HG03439 (cell line): ENCODE results near the gene SKI.

Experiments
- ATAC-seq: cut with Tn5 transposase; IDR thresholded peaks from one replicate; pipeline ENCODE4 v1.9.1; 2021; ENCODE audit warnings: mild to moderate bottlenecking, moderate library complexity; ENCODE audit not compliant: unreplicated experiment

Gene SKI

DNA sequence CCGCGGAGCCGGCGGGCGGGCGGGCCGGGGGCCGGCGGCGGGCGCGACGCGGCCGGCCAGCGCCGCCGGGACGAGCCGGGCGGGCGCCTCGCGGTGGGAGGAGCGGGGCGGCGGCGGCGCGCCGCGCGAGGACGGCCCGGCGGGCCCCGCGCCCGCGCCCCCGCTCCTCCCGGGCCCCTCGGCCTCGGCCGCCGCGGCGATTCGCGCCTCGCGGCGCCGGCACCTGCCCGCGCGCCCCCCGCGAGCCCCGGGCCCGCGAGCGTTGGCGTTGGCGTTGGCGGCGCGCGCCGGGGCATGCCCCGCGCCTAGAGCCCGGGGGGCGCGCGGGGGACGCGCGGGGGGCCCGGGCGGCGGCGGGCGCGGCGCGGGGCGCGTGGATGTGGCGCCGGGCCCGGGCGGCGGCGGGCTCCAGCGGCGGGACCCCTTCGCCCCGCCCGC is at the start of gene SKI:
SKI (plus strand) TSS at position 163 of the 438 bp plus-strand sequence. CDS start 448 bp downstream, outside the sequence.
- no peak for ATAC-seq

DNA sequence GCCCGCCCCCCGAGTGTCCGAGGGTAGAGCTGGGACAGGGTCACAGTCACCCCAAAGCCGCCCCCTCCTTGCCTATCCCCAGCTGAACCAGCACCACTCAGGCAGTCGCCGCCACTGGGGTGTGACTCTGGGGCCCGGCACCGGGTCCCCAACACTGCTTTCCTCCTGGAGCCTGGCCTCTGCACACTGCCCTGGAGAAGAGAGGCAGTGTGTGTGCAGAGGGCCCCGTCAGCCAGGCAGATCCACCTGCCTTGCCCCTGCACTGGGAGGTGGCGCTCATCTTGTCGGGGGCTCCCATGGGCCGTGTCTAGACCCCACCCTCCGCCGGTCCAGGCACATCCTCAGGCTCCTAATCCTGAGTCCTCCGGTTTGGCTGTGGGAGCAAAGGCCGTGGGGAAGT is 49.2 kb upstream of the SKI start:
- no peak for ATAC-seq

DNA sequence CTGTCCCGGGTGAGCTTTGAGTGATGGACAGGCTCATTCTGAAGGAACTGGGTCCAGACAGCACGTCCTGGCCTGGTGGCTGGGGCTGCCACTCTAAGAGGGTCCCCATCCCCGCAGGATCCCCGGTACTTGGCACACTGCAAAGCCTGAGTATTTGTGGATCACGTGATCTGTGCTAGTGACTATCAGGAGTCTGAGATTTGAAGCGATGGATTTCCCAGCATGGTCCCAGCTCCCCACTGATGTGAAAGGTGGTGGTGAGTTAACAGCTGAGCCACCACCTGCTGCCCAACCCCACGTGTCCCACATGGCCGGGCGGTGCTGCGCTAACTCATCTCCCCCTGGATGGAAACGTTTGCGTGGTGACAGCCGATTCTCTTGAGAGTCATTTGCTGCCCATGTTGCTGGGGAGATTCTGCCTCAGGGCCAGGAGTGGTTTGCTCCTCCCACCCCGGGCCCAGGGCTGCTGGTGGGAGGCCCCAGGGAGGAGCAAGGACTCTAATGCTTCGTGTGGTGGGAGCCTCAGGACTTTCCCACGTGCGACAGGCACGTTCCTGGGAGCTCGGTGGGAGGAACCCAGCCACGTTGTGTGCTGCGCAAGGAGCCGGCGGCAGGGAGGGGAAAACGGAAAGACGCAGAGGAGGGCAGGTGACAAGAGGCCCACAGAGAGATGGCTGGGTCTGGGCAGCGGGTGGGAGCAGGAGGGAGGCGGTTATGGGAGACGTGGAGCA is 48.7 kb upstream of the SKI start:
- ATAC-seq: no peak

DNA sequence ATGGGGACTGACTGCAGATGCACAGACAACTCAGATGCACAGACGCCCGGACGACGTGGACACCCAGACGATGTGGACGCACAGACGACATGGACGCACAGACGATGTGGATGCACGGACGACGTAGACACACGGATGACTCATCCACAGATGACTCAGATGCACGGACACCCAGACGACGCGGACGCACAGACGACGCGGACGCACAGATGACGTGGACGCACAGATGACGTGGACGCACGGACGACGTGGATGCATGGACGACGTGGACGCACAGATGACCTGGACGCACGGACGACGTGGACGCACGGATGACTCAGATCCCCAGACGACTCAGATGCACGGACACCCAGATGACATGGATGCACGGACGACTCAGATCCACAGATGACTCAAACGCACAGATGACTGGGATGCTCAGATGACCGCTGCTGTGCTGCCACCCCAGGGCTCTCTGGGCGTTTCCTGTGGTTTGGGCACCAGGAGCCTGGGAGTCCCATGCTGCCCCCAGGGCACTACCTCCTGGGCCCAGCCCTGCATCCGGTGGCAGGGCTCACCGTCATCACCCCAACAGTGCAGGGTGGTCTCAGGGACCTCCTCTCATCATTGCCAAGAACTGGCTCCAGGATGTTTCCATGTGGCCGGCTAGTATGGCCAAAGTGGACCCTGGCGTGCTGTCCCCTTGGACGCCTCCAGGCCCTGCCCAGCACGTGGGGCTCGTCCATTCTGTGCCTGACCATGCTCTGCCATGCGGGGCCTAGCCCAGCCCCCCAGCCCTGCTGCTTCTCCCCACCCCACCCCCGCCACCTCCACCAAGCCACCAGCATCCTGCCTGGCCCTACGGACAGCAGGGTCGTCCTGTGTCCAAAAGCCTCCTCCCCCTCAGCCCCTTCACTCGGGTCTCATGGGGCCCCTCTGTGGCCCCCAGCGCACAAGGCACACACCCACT is 47.5 kb upstream of the SKI start:
- ATAC-seq: no peak

DNA sequence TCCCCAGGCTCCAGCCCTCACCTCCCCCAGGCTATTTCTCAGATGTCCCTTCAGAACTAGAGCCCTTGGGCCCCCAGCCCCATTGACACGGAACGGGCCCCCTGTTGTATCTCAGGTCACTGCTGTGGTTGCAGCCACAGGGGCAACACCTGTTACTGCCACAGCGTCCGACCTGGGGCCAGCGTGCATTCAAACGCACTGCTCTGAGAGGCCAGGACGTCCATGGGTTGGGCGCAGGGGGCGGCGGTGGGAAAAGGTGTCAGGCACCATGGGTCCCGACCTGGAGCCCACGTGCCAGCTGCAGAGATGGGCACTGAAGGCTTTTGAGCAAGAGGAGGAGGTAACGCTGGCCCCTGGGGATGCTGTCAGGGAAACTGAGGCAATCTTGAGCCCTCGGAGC is 46.8 kb upstream of the SKI start:
- no peak for ATAC-seq

DNA sequence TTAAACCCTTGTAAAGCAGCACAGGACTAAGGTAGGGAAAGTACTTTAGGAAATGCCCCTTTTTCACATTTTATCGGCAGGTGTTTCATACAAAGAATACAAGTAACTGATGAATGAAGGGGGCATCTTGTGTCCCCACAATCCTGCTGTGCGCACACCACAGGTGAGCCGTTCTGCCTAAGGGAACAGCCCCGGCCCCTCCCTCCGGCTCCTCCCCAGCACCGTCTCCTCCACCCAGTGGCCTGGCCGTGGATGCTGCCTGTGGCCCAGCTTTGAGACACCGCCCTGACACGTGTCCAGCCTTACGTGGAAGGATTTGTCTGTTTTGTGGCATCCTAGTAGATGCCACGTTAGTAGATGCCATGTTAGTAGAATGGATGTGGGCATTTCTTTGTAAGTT is 46.4 kb upstream of the SKI start:
- ATAC-seq: no peak

DNA sequence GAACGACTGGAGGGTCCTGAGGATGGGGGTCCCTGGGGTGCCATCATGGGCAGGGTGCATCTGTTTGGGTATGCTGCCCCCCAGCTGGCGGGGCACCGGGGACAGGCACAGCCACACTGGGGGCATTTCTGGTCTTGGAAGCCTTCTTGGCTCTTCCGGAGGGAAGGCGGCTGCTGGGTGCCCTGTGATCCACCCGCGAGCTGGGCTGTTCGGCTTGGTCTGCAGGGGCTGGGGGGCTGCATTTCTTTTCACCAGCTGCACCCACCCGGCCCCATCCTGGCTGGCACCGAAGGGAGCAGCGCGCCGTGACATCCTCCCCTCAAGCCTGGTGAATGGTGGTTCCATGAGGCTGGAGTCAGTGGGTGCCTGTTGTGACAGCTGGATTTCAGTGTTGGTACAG is 45.7 kb upstream of the SKI start:
- ATAC-seq: no peak

DNA sequence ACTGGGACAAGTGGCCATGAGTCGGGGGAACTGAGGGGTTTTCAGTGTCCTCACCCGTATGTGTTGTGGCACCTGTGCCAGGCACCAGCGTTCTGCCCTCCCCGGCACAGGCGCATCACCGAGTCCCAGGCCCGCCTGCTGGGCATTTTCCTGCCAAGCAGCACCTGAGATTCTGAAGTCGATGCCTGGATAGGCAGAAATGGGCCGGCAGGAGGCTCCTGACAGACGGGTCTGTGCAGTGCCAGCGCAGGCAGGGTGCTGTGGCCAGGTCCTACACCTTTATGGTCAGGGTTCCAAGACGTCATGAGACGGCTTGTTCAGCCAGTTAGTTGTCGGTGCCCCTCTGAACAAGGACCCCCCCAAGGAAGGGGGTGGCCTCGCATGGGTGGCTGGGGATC is 44.2 kb upstream of the SKI start:
- ATAC-seq: no peak

DNA sequence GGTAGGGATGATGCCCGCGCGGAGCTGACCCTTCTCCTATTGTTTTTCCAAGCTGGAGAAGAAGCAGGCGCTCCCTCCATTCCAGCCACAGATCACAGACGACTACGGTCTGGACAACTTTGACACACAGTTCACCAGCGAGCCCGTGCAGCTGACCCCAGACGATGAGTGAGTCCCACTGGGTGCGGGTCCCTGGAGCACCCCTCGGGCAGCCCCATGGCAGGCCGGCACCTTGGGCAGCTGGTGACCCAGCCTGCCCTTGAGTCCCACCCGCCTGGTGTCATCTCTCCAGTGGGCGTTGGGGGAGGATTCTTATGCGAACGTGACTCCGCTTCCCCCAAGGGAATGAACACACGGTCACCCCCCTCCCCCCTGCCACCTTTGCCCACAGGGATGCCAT is 43.6 kb upstream of the SKI start:
- no peak for ATAC-seq

DNA sequence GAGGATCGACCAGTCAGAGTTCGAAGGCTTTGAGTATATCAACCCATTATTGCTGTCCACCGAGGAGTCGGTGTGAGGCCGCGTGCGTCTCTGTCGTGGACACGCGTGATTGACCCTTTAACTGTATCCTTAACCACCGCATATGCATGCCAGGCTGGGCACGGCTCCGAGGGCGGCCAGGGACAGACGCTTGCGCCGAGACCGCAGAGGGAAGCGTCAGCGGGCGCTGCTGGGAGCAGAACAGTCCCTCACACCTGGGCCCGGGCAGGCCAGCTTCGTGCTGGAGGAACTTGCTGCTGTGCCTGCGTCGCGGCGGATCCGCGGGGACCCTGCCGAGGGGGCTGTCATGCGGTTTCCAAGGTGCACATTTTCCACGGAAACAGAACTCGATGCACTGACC is 43.2 kb upstream of the SKI start:
- ATAC-seq: no peak

DNA sequence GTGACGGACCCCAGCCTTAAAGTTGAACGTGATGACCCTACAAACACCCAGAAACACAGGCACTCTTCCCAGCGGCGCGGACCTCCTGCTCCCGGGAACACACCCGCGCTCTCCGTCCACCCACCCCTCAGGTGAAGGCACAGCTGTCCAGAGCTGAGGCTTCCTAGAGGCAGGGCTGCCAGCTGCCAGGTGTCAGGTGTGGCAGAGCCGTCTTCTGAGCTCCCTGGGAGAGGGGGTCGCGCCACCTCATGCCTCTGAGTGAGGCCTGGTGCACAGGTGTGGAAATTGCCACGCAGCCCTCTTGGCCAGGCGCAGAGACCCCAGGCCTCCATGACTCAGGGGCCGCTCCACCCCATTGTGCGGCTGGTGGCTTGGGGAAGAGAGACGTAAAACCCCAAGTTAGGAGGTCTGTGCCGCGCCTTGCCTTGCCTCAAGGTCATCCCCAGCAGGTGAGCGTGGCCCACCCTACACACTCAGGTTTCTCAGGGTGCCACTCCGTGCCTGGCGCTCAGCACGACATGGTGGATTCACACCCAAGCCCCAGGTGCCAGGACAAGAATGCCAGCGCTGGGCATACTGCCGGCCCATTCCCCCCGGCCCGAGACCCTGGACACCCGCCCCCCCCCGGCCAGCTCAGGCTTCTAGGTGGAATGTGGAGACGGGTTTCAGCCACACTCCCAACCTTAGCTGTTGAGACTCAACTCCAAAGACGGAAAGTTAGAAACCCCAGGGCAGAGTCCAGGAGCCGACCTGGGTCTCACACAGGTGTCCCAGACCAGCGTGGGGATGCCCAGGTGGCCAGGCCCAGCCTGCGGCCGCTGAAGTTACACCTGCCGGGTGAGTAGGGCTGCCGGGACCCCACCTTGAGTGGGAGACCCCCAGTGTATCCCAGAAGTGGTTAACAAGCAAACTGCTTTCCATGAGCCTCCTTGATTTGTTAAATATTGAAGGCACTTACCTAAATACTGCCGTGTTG is 42.0 kb upstream of the SKI start:
- ATAC-seq: no peak

DNA sequence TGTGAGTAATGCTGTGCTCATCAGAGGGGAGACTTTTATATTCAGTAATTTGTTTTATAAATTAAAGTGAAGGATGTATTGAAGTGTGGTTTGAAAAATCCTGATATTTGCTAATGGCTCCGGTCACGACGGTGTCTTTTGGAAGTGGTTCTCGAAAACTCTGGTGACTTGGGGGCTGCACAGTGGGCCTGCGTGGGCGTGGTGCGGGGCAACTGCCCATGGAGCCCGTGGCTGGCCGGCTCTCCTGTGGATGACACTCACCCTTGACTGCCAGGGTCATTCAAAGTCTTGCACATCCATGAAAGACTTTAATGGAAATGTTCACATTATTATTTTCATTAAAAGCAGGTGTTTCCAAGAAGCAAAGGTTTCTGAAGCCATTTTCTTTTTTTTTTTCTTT is 41.2 kb upstream of the SKI start:
- ATAC-seq: no peak

DNA sequence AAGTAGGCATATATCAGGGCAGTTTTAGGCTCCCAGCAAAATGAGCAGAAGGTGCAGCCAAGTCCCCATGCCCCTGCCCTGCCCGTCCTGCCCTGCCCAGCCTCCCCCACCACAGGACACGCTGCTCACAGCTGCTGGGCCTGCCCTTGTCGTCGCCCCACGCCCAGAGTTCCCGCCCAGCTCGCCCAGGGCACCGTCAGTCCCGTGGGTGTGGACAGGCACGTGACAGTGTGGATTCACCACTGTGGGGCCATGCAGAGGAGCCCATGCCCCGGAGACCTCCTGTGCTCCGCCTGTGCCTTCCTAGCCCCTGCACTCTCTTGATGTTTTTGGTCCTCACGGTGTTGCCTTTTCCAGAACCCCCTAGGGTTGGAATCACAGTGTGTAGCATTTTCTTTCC is 40.5 kb upstream of the SKI start:
- no peak for ATAC-seq

DNA sequence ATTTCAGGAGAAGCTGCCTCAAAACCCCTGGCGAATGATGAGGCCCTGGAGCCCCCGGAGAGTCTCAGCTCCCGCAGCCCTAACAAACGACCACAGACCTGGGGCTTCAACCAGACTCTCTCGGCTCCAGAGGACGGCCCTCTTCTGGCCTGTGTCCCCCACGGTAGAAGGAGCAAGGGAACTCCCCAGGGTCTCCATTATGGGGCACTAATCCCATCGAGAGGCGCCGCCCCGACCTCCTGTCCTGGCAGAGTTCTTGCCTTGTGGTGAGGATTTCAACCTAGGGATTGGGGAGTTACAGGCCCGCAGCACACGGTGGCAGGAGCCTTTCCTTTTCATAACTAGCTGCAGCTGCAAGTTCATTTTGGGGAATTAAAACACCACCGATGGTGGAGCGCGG is 39.8 kb upstream of the SKI start:
- no peak for ATAC-seq

DNA sequence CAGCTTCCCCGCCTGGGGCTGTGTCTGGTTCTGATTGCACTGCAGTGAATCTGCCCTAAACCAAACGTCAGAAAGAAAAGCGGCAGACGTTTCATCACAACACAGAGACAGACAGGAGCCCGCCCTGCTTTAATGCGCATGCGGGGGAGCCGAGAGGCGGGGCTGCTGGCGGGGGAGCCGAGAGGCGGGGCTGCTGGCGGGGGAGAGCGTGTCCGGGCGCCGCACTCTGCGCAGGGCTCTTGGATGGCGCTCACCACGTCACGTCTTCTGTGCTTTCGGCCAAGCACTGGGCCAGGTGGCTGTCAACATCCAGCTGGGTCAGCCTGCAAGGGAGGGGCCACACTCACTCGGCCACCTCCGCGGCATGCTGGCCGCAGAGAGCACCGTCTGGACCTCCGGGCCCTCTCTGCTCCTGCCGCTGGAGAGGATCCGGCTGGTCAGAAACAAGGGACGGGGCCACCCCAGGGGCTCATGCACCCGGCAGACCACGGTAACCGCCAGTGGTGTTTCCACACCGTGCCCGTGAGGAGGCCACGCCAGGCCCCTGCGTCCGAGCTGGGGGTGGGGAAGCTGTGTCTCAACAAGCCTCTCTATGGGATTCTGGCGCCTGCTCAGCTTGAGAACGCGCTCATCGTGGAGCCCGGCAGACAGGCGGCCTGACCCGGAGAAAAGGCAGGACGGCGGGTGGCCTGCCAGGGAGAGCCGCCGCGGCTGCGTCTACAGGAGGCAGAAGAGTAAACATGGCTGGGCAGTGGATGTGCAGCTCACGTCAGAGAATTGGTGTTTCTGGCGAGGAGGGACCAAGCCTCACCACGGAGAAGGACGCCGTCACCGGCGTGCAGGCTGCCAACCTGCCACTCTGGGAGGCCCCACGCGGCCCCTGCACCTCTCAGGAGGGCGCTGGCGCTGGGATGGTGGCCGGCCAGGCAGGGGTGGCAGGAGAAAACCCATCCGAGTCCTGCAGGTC is 38.4 kb upstream of the SKI start:
- ATAC-seq: no peak

DNA sequence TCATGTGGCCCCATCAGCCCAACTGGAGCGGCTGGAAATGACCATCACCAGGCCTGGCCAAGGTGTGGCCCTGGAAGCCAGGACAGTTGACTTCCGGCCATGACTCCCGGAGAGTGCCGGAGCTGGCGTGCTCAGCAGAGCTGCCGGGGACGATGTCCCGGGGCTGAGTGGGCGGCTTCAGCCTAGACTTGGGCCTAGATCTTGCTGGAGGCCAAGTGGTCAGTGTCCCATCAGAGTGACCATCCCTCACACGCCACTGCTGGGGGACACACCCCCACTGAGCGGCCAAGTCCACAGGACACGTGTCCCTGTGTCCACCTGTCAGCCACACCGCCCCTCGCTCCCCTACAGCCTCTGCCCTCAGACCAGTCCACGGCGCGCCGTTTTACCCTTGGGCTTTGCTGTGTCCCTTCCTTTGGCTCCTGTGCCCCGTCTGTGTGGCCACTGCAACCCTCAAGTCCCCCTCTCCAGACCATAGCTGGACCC is 37.6 kb upstream of the SKI start:
- ATAC-seq: no peak

DNA sequence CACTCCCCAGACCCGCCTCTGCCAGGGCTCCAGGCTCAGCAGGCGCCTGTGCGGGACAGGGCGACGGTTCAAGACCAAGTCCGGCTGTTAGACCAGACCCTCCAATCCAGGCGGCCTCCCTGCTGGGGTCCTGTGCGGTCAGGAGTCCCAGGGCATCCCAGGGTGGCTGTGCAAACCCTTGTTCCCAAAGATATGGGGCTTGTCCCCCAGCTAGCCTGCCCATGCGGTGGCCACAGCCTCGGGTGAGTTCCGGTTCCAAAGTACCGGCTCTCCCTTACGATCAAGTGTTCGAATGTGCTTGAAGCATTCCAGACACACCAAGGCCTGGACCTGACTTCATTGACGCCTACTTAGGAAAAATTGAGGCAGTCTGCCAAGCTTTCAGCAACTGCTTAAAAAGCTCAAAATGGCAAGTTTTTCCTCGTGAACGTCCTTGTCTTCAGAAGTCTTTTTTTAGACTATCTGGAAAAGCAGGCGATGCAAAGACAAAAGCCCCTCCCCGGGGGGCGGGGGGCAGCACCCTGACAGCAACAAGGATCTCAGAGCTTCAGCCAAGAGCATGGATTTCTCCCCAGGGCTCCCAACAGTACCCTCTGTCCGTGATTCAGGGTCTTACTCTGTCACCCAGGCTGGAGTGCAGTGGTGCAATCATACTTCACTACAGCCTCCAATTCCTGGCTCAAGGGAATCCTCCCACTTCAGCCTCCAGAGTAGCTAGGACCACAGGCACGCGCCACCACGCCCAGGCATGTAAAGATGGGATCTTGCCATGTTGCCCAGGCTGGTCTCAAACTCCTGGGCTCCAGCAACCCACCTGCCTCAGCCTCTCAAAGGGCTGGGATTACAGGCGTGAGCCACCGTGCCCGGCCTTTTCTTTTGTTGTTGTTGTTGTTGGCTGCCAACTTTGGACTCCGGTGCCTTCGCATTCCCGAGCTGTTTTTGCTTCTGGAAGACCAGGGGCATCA is 35.8 kb upstream of the SKI start:
- ATAC-seq: no peak

DNA sequence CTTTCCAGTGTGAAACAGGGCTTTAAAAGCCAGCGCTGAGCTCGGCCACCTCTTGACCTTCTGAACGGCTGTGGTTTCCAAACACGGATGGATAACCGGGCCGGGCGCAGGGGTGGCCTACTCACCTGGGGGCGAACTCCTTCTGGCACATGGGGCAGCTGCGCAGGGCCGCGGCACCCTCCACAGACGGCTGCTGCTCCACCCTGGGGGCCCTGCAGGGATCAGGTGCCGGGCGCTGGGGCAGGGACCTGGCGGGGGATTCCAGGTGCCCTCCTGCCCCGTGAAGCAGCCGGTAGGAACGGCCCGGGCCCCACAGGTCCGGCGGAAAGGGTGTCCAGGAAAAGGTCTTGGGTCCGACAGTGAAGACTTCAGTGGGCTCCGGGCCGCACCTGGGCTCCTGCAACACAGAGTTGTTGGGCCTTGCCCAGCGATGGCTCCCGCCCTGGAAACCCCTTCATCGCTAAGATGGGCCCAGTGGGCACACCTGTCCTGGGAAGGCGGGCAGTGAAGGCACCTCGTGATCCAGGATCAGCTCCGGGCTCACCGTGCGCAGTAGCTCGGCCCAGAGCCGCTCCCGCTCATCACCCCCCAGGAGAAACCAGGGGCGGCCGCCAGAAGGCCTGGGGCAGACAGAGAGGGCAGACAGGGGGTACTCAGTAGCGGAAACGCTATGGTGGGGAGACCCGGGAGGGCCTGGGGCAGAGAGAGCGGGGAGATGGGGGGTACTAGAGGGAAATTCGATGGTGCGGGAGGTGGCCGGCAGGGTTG is 34.4 kb upstream of the SKI start:
- no peak for ATAC-seq
